HG02970 (cell line): ENCODE measurements around the gene EHD1.
A peak's percentile ranks its signal among the peaks of the same experiment; 100 is the strongest.

Experiments used
- ATAC-seq: cut with Tn5 transposase; IDR thresholded peaks from one replicate; pipeline ENCODE4 v1.9.1; 2021; ENCODE audit warnings: mild to moderate bottlenecking, moderate library complexity, moderate number of reproducible peaks; ENCODE audit not compliant: unreplicated experiment, low FRiP score

Gene EHD1

GRCh38 chr11:64875369-64876228, 2.8 kb downstream of the EHD1 start:
- ATAC-seq, result no peak

DNA sequence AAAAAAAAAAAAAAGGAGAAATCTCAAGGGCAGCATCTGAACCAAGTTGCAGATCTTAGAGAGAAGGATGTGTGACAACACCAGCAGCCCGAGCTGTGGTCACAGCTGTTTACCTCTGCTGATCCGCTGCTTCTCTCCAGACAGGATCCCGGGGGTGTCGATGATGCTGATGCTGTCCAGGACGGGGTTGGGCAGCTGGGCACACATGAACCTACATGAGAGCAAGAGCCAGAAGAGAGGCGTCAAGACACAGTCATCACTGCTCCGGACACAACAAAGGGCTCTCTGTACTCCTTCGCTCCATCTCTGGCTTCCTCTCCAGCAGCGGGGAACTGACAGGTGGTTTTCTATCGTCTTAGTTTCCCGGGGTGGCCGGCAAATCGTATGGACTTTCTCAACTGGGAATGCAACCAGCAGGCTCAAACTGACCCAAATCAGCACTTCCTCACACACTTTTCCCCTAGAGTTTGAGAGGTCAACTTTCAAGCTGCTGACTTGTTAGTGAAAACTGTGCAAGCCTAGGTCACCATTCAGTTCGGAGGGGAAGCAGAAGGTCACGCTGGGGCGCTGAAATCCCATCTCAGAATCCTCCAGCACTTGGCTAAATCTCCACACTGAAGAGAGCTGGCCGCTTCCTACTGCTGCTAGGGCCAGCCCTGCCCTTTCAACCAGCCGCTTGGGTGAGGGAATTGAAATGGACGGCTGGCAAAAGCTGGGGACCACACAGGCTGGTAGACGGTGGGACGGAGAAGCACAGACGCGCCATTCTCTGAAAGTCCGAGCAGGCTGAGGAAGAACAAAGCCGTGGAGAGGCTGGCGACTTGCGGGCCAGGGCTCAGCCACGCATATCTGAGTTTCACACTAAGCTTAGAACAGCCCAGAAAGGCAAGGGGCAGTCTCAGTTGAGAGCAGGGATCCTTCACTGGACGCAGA, 3.8 kb downstream of the EHD1 start:
- ATAC-seq, result no peak

GRCh38 chr11:64872790-64873488, 5.5 kb downstream of the EHD1 start:
- ATAC-seq, result no peak

DNA sequence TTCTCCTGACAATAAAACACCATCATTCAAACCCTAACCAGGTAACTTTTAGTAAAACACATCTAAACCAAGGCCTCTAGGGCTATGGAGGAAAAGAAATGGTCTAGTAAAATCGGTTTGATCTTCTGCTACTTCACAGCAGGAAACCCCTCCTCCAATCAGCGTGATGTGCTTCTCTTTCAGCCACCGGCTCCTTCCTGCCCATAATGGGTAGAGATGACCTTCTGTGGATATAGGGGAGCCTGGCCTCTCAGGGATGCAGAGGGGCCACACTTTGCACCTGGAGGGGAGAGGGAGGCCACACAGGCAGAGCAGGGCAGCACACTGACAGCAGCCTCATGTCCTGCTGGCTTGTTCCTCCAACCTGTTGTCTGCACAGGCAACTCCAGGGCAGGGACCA, 6.9 kb downstream of the EHD1 start:
- no peak for ATAC-seq

DNA sequence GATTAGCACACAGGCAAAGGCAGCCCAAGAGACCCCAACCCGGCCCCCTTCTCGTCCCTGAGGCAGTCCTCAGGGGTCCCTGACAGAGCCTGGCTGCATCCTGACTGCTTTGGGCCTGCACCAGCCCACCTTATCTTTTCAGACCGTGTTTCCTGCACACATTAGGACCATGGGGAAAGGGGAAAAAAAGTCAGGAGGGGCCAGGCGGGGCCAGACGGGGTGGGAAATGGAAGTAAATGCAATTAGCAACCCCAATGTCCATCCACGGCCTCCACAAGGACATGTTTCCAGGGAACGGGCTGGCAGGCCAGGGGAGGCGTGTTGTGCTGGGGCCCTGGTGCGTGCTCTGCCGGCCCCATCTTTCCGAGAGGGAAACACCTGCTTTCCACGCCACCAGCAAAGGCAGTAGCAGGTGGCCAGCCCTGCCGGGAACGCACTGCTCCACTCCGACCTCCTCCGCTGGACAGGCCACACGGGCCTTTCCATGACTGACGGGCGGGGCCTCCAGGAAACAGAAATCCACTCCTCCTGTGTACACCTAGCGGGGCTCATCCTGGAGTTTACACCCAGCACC, 7.4 kb downstream of the EHD1 start:
- ATAC-seq, result no peak

GRCh38 chr11:64870176-64870892, 8.1 kb downstream of the EHD1 start:
- ATAC-seq, result no peak

DNA sequence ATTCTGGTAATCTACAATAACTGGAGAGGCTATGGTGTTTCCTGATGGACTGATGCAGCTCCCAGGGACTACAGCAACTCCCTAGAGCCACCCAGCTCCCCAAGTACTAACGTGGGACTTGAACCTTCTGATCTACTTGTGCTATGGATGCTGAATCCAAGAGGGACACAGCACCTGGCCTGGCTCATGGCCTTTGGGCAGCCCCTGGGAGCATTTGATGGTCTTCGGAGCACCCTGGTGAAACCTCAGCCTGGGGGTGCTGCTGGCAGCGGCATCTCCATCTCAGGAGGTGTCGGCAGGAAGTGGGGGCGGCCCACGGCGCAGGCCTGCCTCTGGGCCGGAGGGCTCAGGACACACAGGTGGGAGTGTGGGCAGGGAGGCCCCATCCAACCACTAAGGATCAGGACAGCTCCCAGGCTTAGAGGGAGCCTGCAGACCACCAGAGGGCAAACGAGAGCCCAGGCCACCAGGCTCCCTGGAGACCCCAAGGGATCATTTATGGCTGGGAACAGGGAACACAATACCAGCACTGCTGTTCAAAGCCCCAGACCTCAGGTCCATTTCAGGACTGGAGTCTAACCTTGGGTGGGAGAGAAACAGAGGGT, 8.7 kb downstream of the EHD1 start:
- ATAC-seq, result no peak

DNA sequence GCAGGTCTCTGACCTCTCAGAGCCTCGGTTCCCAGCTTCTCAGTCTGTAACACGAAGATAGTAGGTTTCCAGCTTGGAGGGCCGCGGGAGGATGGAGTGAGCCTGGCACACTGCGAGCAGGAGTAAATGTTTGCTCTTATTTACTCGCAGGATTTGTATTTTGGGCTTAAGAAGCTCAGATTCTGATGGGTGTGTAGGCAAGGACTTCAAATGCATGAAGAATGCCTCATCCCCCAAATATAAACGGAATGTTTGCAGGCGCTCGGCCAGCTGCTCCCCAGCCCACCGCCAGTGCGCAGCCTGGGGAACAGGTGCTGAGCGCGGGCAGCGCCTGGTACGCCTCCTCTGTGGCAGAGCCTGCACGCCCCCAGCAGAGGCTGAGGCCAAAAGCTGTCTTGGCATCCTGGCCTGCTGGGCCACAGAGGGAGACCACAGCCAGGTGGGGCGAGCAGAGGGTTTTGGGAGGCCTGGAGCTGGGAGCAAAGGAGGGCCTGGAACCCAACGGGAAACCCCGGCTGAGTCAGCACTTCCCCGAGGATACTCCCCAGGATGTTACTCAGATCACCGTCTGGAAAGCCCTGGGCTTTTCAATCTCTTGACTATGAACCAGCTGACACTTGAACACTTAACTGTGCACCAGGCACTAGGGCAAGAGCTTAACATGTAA, 9.4 kb downstream of the EHD1 start:
- ATAC-seq, result no peak

DNA sequence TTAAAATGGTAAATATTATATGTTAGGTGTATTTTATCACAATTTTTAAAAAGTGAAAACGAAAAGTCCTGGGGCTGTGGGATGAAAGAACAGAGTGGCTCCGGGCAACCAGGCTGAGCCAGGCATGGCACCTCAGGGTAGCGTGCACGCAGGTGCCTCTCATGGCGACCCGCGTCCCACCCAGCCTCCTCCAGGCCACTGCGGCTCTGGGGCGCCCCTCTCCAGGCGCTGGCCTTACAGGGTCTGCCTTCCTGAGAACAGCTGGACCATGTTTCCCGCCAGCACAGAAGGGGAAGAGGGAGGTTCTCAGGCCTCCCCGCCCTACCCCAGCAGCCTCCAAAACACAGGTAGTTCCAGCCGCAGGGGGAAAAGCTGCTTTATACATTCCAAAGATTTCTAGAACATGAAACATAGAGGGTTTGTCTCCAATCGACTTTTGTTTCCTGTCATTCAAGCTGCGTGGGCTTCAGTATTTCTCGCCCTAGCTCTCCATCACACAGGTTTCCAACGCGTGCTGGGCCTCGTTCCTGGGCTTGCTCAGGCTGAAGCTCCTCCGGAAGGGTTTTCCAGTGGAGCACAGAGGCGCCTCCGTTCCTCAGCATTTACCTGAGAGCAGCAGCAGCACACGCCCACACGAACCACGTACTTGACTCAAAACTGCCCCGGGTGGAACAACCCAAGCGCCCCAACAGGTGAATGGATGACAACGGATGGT, 10.5 kb downstream of the EHD1 start:
- no peak for ATAC-seq

DNA sequence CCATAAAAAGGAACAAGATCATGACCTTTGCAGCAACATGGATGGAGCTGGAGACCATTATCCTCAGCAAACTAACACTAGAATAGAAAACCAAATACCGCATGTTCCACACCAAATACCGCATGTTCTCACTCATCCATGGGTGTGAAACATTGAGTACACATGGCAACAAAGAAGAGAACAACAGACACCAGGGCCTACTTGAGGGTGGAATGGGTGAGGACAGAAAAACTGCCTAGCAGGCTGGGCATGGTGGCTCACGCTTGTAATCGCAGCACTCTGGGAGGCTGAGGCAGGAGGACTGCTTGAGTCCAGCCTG, 12.3 kb downstream of the EHD1 start:
- no peak for ATAC-seq

DNA sequence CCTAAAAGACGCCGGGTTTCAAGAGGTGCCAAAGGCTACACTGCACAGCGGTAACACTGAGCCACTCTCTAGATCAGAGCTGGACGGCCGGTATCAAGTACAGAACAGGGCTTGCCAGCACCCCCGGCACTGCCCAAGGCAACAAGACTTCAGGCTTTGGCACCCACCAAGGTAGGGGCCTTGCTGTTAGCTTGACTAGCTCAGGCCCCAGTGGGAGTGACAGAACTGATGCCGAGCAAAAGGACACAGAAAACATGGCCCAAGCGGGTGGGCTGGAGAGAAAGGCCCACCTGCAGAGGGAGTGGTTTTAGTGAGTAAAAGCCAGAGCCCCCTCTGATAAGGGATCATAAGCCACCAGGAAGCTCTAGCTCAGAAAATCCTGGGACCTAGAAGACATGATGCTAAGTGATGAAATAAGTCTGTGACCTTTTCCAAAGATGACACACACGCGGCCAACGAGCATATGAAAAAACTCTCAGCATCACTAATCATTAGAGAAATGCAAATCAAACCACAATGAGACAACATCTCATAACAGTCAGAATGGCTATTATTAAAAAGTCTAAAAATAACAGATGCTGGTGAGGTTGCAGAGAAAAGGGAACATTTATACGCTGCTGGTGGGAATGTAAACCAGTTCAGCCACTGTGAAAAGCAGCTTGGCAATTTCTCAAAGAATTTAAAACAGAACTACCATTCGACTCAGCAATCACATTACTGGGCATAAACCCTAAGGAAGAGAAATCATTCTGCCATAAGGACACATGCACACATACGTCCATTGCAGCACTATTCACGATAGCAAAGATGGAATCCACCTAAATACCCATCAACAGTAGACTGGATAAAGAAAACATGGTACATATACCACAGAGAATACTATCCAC, 12.9 kb downstream of the EHD1 start:
- ATAC-seq, result peak; percentile 34

- ATAC-seq, result peak; percentile 18
Observed at GRCh38 chr11:64864473-64865285, 13.7 kb downstream of the EHD1 start.

DNA sequence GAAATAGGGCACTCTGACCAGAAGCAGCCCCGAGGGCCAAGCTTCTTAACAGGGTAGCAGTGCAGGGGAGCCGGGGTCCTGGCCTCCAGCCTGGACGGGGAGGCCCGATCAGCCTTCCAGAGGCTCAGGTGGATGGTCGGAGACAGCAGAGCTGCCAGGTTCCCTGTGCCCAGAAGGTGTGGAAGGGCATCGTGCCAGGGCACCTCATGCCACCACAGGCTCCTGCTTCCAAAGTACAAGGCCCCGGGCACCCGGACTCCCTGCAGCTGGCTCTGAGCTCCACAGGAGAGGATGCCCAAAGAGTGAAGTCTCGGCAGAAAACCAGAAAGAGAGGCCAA, 14.3 kb downstream of the EHD1 start:
- no peak for ATAC-seq

DNA sequence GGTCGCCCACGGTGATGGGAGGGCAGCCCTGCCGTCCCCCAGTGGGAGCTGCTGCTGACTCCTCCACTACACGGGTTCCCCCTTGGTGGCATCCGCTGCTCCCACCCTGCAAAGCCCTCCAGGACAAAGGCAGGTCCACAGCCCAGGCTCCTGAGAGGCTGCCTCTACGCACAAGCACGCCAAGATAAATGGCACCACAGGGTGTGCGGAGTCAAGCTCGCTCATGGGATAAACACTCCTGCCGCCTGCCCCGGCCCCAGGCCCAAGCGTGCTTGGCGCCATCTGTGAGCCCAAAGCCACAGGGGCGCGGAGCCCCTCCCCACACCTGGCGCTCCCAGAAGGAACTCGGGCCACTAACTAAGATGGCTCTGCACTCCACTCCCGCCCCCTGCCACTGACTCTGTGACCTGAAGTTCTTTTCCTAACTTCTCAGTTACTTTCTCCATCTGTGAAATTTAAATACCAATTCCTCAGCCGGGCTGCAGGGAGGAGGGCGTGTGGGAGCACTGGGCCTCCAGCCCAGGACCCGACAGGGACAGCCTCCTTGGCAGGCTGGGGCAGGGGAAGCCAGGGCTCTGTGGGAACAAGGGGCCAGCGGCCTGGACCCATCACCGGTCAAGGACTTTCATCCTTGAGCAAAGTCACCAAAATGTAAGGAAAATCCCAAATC, 14.9 kb downstream of the EHD1 start:
- no peak for ATAC-seq

GRCh38 chr11:64862987-64863390, 15.4 kb downstream of the EHD1 start:
- ATAC-seq, result no peak

GRCh38 chr11:64861227-64861975, 17.0 kb downstream of the EHD1 start:
- ATAC-seq, result no peak
